Gastrocnemius medialis (tissue), 4 donors: Measurements from ENCODE around the gene IL4R. TPM values are rescaled to one million over a fixed set of nuclear protein-coding genes. Genes with fewer than 3 reads are reported as not detected.

Experiments
- ATAC-seq, 2 donors: fragments of 150-250 bp; one replicate each; pipeline ENCODE4 v1.9.1; 2016
- DNase-seq, 2 donors: peaks; one replicate each; pipeline ENCODE4 v3.0.0-alpha.2; 2019
- H3K27ac ChIP-seq, 4 donors: fragments of 200-600 bp; sonication (generic); 1 replicate in 1 of 4; 2 replicates in 3 of 4; pipeline ENCODE4 v1.5.1; 2016 to 2018; ENCODE audit warnings: mild to moderate bottlenecking in 2 of 4, moderate library complexity in 1 of 4
- H3K27me3 ChIP-seq, 3 donors: fragments of 200-600 bp; sonication (generic) in 2 of 3; 1 replicate in 1 of 3; 2 replicates in 2 of 3; pipeline versions ENCODE4 v1.5.1 to v1.6.0; 2016 to 2019; ENCODE audit warnings: mild to moderate bottlenecking in 1 of 3, moderate library complexity in 1 of 3
- H3K36me3 ChIP-seq, 2 donors: fragments of 200-600 bp; sonication (generic) in 1 of 2; one replicate each; pipeline ENCODE4 v1.5.1; 2017 to 2018
- H3K4me1 ChIP-seq, 2 donors: fragments of 200-600 bp; sonication (generic) in 1 of 2; one replicate each; pipeline ENCODE4 v1.5.1; 2016 to 2017; ENCODE audit warnings: mild to moderate bottlenecking in 2 of 2
- H3K4me3 ChIP-seq, 4 donors: fragments of 200-600 bp; sonication (generic) in 3 of 4; 1 replicate in 1 of 4; 2 replicates in 3 of 4; pipeline ENCODE4 v1.5.1; 2016 to 2019; ENCODE audit warnings: mild to moderate bottlenecking in 2 of 4
- H3K9me3 ChIP-seq, 3 donors: fragments of 200-600 bp; sonication (generic) in 2 of 3; 1 replicate in 1 of 3; 2 replicates in 2 of 3; pipeline ENCODE4 v1.5.1; 2016 to 2019
- POLR2A ChIP-seq, 2 donors: fragments of 450-650 bp; IDR thresholded peaks; one replicate each; pipeline ENCODE4 v1.6.1; 2017; ENCODE audit warnings: antibody characterized with exemption in 2 of 2, mild to moderate bottlenecking in 2 of 2, moderate library complexity in 2 of 2
- in situ Hi-C, 4 donors: fragments of 200-750 bp; cut with MboI; loops; one replicate each; pipeline versions ENCODE4 v1.15.0 to v1.8.0; 2017; ENCODE audit warnings: low sequenced_read_pairs in 4 of 4
- intact Hi-C: fragments of 100-400 bp; cut with DNase I; formaldehyde crosslinking; loops from one replicate; pipeline ENCODE4 v1.15.1; 2023; ENCODE audit warnings: low total_unique reads
- total RNA-seq, 4 donors: library from RNA; depleted of rRNA; stranded (reverse); fragments of >200 nt; gene quantifications; one replicate each; pipeline versions ENCODE4 v1.1.0 to v1.2.3, GENCODE V29; 2016
- TF ChIP-seq, protein P1 (sequence below), 5 experiments: fragments of 450-650 bp in 3 of 5; fragments of 200-600 bp in 2 of 5; sonication (generic) in 2 of 5; IDR thresholded peaks in 4 of 5; conservative IDR thresholded peaks in 1 of 5; 1 replicate in 4 of 5; 2 replicates in 1 of 5; pipeline ENCODE4 v1.5.1; 2016 to 2019; ENCODE audit warnings: antibody characterized with exemption in 5 of 5, mild to moderate bottlenecking in 3 of 5, moderate library complexity in 3 of 5

Gene IL4R
- total RNA-seq, 4 donors from 2014 or later: 4.5 to 7.4 (median 6.5) TPM

DNA sequence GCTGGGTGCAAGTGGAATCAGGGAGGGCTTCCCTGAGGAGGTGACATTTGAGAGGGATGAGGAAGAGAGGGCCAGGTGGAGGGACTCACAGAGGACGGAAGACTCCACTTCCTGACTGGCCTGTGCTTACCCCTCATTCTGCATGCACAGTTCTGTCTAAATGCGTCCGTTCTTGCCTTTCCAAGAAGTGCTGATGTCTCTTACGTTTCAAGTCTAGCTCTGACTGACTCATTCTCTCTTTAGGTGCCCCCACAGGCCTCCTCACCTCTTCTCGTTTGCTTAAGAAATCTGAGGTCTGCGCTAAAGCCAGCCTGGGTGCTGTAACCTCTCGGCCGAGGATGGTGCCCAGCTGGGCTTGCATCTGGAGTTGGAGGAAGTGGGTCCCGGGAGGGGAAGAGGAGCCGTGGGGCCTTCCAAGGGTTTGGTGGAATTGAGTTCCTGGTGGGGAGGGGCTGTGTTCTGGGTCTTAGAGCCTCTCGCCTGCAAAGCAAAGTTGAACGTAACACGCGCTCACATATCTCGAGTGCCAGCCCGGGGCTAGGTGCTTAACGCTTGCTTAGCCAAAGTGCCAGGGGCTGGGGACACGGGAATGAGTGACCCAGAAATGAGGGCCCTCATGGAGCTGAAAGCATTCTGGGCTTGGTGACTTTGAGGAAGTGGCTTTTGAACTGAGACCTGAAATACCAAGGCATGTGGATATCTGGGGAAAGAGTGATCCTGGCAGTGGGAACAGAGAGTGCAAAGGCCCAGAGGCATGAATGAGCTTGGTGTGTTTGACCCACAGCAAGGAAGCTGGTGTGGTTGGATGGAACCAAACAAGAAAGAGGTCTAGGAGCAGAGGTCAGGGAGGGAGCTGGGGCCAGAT, 4.8 kb downstream of the IL4R start:
- intact Hi-C loops: loop anchor here (5.0 kb wide), 1 partner anchor 81 kb away; no protein-coding TSS in a partner anchor
- Histone ChIP-seq H3K36me3 (no peaks in the 10 kb centered on the region), H3K4me3 (no peak overlapping the region), H3K4me1 (peaks cover 3 to 4% of the 10 kb centered on the region in 2 donors), H3K27ac (peak overlapping the region in 3 of 4 donors; percentile 28 to 41 (median 32)), H3K27me3 (peaks cover 0 to 15% (median 7%) of the 10 kb centered on the region in 3 donors), H3K9me3 (no peaks in the 10 kb centered on the region)
- no peak for TF ChIP-seq POLR2A (IDR thresholded peaks at IDR 0.05)
- TF ChIP-seq, protein P1, sequence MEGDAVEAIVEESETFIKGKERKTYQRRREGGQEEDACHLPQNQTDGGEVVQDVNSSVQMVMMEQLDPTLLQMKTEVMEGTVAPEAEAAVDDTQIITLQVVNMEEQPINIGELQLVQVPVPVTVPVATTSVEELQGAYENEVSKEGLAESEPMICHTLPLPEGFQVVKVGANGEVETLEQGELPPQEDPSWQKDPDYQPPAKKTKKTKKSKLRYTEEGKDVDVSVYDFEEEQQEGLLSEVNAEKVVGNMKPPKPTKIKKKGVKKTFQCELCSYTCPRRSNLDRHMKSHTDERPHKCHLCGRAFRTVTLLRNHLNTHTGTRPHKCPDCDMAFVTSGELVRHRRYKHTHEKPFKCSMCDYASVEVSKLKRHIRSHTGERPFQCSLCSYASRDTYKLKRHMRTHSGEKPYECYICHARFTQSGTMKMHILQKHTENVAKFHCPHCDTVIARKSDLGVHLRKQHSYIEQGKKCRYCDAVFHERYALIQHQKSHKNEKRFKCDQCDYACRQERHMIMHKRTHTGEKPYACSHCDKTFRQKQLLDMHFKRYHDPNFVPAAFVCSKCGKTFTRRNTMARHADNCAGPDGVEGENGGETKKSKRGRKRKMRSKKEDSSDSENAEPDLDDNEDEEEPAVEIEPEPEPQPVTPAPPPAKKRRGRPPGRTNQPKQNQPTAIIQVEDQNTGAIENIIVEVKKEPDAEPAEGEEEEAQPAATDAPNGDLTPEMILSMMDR (IDR thresholded peaks at IDR 0.05 in 4 of 5, conservative IDR thresholded peaks at IDR 0.05 in 1 of 5): no peak
- ATAC-seq (no peak), DNase-seq (peak in 1 of 2 donors; percentile 27)
- in situ Hi-C loops: loop anchor here in 1 of 4 donors (25.0 kb wide), 1 partner anchor 94 kb away; the partner anchor contains the start of gene IL21R

DNA sequence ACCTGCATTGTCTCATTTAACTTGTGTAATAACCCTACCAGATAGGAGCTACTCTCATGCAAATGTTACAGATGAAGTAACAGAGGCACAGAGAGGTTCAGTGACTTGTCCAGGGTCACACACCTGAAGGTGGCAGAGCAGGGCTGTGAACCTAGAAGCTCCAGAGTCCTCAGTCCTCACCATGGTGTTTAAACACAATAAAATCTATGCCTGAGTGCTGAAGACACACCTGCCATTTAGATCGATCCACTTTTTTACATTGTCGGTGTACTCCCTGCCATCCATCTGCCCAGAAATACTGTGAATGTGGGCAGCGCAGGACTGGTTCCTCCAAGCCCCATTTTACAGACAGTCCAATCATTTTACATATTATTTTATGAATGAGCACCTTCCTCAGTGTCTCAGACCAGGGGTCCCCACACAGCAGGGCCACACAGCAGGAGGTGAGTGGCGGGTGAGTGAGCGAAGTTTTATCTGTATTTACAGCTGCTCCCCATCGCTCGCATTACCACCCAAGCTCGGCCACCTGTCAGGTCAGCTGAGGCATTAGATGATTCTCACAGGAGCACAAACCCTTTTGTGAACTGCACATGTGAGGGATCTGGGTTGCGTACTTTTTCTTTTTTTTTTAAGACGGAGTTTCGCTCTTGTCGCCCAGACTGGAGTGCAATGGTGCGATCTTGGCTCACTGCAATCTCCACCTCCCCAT, 5.6 kb downstream of the IL4R start:
- Histone ChIP-seq H3K4me3 (no peak overlapping the region), H3K9me3 (no peaks in the 10 kb centered on the region), H3K27ac (peak overlapping the region in 3 of 4 donors; percentile 28 to 41 (median 32)), H3K27me3 (peaks cover 0 to 12% (median 3%) of the 10 kb centered on the region in 3 donors), H3K4me1 (peaks cover 3 to 4% of the 10 kb centered on the region in 2 donors), H3K36me3 (no peaks in the 10 kb centered on the region)
- in situ Hi-C loops (loop anchor here in 1 of 4 donors (25.0 kb wide), 1 partner anchor 93 kb away; the partner anchor contains the start of gene IL21R), intact Hi-C loops (loop anchor here (5.0 kb wide), 1 partner anchor 82 kb away; no protein-coding TSS in a partner anchor)
- DNase-seq (no peak), ATAC-seq (no peak)
- TF ChIP-seq, protein P1 (IDR thresholded peaks at IDR 0.05 in 4 of 5, conservative IDR thresholded peaks at IDR 0.05 in 1 of 5): no peak
- TF ChIP-seq POLR2A (IDR thresholded peaks at IDR 0.05): no peak

DNA sequence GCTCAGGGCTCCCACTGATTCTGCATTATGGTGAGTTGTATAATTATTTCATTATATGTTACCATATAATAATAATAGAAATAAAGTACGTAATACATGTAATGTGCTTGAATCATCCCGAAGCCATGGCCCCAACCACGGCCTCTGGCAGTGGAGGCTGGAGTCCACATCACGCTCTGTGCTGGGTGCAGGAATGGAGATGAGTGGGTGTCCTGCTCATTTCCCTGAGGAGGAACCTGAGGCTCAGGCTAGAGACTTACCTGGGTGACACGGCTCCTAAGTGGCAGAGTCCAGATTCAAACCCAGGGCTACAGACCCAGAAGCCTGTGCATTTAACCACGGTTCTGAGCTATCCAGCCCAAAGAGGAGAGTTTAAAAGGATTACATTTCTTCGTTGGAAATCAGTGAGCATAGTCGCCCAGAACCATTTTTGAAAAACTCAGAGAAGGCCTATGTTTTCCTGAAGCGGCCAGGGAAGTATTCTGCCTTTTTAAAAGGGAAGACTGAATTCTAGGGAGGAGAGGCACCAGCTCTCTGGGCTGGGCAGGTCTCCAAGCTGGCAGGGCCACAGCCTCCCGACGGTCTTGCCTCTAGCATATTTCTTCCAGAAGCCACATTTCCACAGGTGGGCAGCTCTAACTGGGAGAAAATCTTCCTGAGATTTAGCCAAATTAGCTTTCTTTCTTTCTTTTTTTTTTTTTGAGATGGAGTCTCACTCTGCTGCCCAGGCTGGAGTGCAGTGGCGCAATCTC, 6.7 kb downstream of the IL4R start:
- in situ Hi-C loops (loop anchor here in 1 of 4 donors (25.0 kb wide), 1 partner anchor 92 kb away; the partner anchor contains the start of gene IL21R), intact Hi-C loops (no loop called here)
- no peaks in the 10 kb centered on the region for H3K36me3 ChIP-seq
- H3K4me3 ChIP-seq: no peak overlapping the region
- DNase-seq (no peak), ATAC-seq (no peak)
- H3K4me1 ChIP-seq: peaks cover 3 to 4% of the 10 kb centered on the region in 2 donors
- H3K27me3 ChIP-seq: peaks cover 0 to 2% (median 0%) of the 10 kb centered on the region in 3 donors
- H3K27ac ChIP-seq: peak overlapping the region in 1 of 4 donors; percentile 22
- H3K9me3 ChIP-seq: no peaks in the 10 kb centered on the region
- TF ChIP-seq, protein P1 (IDR thresholded peaks at IDR 0.05 in 4 of 5, conservative IDR thresholded peaks at IDR 0.05 in 1 of 5): no peak
- no peak for TF ChIP-seq POLR2A (IDR thresholded peaks at IDR 0.05)
